Neural cell (in vitro differentiated cells): ENCODE data around the gene TRIOBP.

ENCODE experiments used
- CTCF ChIP-seq: fragments of 450-650 bp; IDR thresholded peaks from 2 replicates; pipeline ENCODE4 v1.5.1; 2014; ENCODE audit warnings: antibody characterized with exemption, mild to moderate bottlenecking, moderate library complexity; ENCODE audit not compliant: poor library complexity, severe bottlenecking
- EP300 ChIP-seq: fragments of 450-650 bp; conservative IDR thresholded peaks from 2 replicates; pipeline ENCODE4 v1.6.1; 2014; ENCODE audit warnings: antibody characterized with exemption, mild to moderate bottlenecking, moderate library complexity; ENCODE audit not compliant: poor library complexity, severe bottlenecking
- EZH2 ChIP-seq: fragments of 200-600, 300-800 bp; shearing (Covaris generic), sonication (generic); IDR thresholded peaks from 2 replicates; pipeline ENCODE4 v1.6.1; 2014; ENCODE audit warnings: antibody characterized with exemption, low read length, borderline replicate concordance, mild to moderate bottlenecking; ENCODE audit not compliant: insufficient read depth, poor library complexity, severe bottlenecking
- MXI1 ChIP-seq: fragments of 450-650 bp; conservative IDR thresholded peaks from 2 replicates; pipeline ENCODE4 v1.6.1; 2014; ENCODE audit warnings: antibody characterized with exemption, mild to moderate bottlenecking; ENCODE audit not compliant: poor library complexity, severe bottlenecking
- POLR2AphosphoS5 ChIP-seq: IDR thresholded peaks from 2 replicates; pipeline ENCODE4 v1.6.1; 2012

- TF ChIP-seq EP300 (no peak), CTCF (no peak), EZH2 (no peak), MXI1 (no peak), POLR2AphosphoS5 (no peak)
Measured at GRCh38 chr22:37678372-37678771, 18.5 kb upstream of the TRIOBP start.
